A673 (cell line): Measurements from ENCODE around the gene STC2.

ENCODE experiments used
- EZH2 ChIP-seq: fragments of 200-600 bp; sonication (generic); IDR thresholded peaks from 2 replicates; pipeline ENCODE4 v1.6.1; 2017; ENCODE audit warnings: borderline replicate concordance, low read depth, mild to moderate bottlenecking, mixed read lengths, antibody characterized with exemption, low read length; ENCODE audit not compliant: poor library complexity, severe bottlenecking
- TF ChIP-seq, protein P1 (sequence below): fragments of 300-800, 200-600 bp; sonication (generic); conservative IDR thresholded peaks from 2 replicates; pipeline ENCODE4 v1.5.1; 2017; ENCODE audit warnings: low read depth, mild to moderate bottlenecking, antibody characterized with exemption, low read length, moderate library complexity, mixed read lengths

DNA sequence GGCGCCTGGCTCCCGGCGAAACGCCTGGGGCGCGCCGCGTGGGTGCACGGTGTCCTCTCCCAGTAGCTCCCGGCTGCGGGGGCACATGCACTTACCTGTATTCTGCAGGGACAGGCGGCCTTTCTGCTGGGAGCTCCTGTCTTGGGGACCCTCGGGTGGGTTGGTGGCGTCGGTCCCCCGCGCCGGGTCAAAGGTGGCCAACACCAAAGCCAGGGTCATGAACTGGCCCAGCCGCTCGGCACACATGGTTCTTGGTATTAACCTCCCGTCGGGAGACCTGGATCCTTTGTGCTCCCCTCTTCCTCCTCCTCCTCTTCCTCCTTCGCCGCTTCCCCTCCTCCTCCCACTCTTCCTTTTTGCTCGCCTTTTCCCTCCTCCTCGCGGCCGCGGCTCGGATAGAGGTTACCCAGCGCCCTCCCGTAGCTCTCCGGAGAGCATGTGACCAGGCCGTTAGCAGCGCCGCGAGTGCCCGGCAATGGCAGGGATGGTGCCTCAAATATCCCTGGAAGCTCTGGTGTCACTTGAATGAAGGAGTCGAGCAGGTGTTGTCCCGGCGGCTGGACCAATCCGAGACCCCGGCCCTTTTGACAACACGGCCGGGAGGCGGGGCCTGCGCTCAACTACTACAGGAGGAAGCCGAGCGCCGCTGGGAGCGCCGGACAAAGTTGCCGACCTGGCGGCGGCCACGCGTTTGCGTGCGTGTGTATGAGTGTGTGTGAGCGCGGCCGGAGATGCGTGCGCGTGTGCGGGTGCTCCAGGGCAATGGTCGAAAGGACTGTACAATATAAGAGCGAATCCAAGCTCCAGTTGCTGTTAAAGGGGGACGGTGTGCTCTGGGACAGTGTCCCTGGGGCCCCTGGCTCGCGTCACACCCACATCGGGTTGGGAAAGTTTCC lies at the start of gene STC2:
- TF ChIP-seq, protein P1, sequence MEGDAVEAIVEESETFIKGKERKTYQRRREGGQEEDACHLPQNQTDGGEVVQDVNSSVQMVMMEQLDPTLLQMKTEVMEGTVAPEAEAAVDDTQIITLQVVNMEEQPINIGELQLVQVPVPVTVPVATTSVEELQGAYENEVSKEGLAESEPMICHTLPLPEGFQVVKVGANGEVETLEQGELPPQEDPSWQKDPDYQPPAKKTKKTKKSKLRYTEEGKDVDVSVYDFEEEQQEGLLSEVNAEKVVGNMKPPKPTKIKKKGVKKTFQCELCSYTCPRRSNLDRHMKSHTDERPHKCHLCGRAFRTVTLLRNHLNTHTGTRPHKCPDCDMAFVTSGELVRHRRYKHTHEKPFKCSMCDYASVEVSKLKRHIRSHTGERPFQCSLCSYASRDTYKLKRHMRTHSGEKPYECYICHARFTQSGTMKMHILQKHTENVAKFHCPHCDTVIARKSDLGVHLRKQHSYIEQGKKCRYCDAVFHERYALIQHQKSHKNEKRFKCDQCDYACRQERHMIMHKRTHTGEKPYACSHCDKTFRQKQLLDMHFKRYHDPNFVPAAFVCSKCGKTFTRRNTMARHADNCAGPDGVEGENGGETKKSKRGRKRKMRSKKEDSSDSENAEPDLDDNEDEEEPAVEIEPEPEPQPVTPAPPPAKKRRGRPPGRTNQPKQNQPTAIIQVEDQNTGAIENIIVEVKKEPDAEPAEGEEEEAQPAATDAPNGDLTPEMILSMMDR, result 0 out of 2 replicates have a peak, but pooled peaks have one; percentile 8
- TF ChIP-seq EZH2, result no peak
